ENCODE data around the gene PNPLA2.

Gene PNPLA2

GRCh38 chr11:791658-792534 is 26.8 kb upstream of the PNPLA2 start:
- no peak for DNase-seq (ENCODE audit: low read depth in 2 of 2)
- H3K4me3 ChIP-seq (replicated peaks in 1 of 2; ENCODE audit: low read depth in 2 of 2, low read length in 2 of 2), result no peak overlapping the region
- no peak for TF ChIP-seq CTCF (IDR thresholded peaks at IDR 0.05; ENCODE audit: low read depth, low read length)

GRCh38 chr11:792535-792821 is 26.2 kb upstream of the PNPLA2 start:
- DNase-seq (ENCODE audit: low read depth in 2 of 2), result no peak
- no peak for TF ChIP-seq CTCF (IDR thresholded peaks at IDR 0.05; ENCODE audit: low read depth, low read length)
- H3K4me3 ChIP-seq (replicated peaks in 1 of 2; ENCODE audit: low read depth in 2 of 2, low read length in 2 of 2), result no peak overlapping the region

- TF ChIP-seq CTCF (IDR thresholded peaks at IDR 0.05; ENCODE audit: low read depth, low read length), result no peak
- no peak for DNase-seq (ENCODE audit: low read depth in 2 of 2)
- H3K4me3 ChIP-seq (replicated peaks in 1 of 2; ENCODE audit: low read depth in 2 of 2, low read length in 2 of 2), result no peak overlapping the region
These were observed 25.8 kb upstream of the PNPLA2 start for GRCh38 chr11:792873-793272.

GRCh38 chr11:793556-793955 is 25.2 kb upstream of the PNPLA2 start:
- DNase-seq (ENCODE audit: low read depth in 2 of 2), result no peak
- no peak for TF ChIP-seq CTCF (IDR thresholded peaks at IDR 0.05; ENCODE audit: low read depth, low read length)
- H3K4me3 ChIP-seq (replicated peaks in 1 of 2; ENCODE audit: low read depth in 2 of 2, low read length in 2 of 2), result no peak overlapping the region

GRCh38 chr11:794013-794765 is 24.5 kb upstream of the PNPLA2 start:
- no peak for DNase-seq (ENCODE audit: low read depth in 2 of 2)
- no peak for TF ChIP-seq CTCF (IDR thresholded peaks at IDR 0.05; ENCODE audit: low read depth, low read length)
- H3K4me3 ChIP-seq (replicated peaks in 1 of 2; ENCODE audit: low read depth in 2 of 2, low read length in 2 of 2), result no peak overlapping the region

GRCh38 chr11:794766-795633 is 23.7 kb upstream of the PNPLA2 start:
- peak overlapping the region; percentile 10 to 69 for H3K4me3 ChIP-seq (replicated peaks in 1 of 2; ENCODE audit: low read depth in 2 of 2, low read length in 2 of 2)
- no peak for DNase-seq (ENCODE audit: low read depth in 2 of 2)
- no peak for TF ChIP-seq CTCF (IDR thresholded peaks at IDR 0.05; ENCODE audit: low read depth, low read length)

All from cardiac fibroblast (primary cell).